HAP-1 (cell line): ENCODE data around the gene ELMO1.

ENCODE experiments used
- DNase-seq, 2 experiments: peaks; one replicate each; pipeline ENCODE4 v3.0.0-alpha.2; 2016 to 2020; ENCODE audit warnings: low spot score in 2 of 2
- H3K27me3 ChIP-seq: fragments of 250-450 bp; sonication (Bioruptor Pico); 2 replicates; pipeline ENCODE4 v1.5.1; 2020; ENCODE audit warnings: low read depth, mild to moderate bottlenecking, moderate library complexity
- H3K36me3 ChIP-seq: fragments of 250-450 bp; sonication (Bioruptor Pico); replicated peaks from 2 replicates; pipeline ENCODE4 v1.5.1; 2020; ENCODE audit warnings: mild to moderate bottlenecking
- H3K4me1 ChIP-seq: fragments of 250-450 bp; sonication (Bioruptor Pico); 2 replicates; pipeline ENCODE4 v1.5.1; 2020; ENCODE audit warnings: mild to moderate bottlenecking
- H3K4me3 ChIP-seq: fragments of 250-450 bp; sonication (Bioruptor Pico); 2 replicates; pipeline ENCODE4 v1.5.1; 2020; ENCODE audit warnings: mild to moderate bottlenecking, moderate library complexity
- H3K9me3 ChIP-seq: fragments of 250-450 bp; sonication (Bioruptor Pico); 2 replicates; pipeline ENCODE4 v1.5.1; 2020; ENCODE audit warnings: mild to moderate bottlenecking, moderate library complexity
- in situ Hi-C: fragments of 300-500 bp; cut with MboI; formaldehyde crosslinking; loops from 3 replicates; pipeline ENCODE4 v1.14.3; 2020; ENCODE audit warnings: low sequenced_read_pairs, inconsistent platforms, mixed read lengths

ELMO1 gene

DNA sequence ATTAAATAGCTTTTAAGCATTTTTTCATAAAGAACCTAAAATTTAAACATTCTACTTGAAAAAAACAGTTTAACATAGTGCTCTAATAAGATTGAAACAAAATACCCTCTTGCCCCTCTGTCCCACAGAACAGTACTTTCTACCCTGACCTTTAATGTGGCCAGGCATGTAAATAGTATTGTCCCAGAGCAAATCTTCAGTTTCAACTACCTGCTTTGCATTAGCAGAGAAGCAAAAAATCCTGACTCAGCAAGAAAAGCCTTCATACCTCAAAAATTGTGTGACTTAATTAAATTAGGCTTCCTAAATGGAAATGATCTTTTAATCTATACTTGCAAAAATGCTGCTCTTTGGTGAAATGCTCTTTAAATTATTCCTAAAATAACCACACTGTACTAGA lies 487.0 kb downstream of the ELMO1 start:
- in situ Hi-C loops: loop anchor here (25.0 kb wide), 1 partner anchor 474 kb away; no protein-coding TSS in a partner anchor
- H3K36me3 ChIP-seq: no peaks in the 10 kb centered on the region
- no peak overlapping the region for H3K4me3 ChIP-seq
- H3K27me3 ChIP-seq: no peaks in the 10 kb centered on the region
- no peaks in the 10 kb centered on the region for H3K4me1 ChIP-seq
- H3K9me3 ChIP-seq: no peaks in the 10 kb centered on the region
- no peak for DNase-seq

DNA sequence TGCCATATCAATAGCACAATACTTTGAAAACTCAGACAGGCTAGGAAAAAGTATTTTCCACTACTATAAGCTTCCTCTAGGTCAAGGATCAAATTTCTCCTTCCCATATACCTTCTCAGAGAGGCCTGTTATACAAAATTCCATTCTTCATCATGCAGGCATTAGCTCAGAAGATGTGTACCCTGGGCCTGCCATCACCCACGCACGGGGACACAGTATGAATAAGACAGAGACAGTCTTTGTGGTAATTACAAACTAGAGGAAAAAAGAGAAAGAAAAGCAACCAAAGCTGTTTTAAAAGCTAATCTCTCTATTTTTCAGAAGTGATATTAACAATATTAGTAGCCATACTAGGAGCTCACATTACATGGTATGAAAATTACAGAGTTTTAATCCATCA lies 487.6 kb downstream of the ELMO1 start:
- Histone ChIP-seq H3K27me3 (no peaks in the 10 kb centered on the region), H3K36me3 (no peaks in the 10 kb centered on the region), H3K4me1 (no peaks in the 10 kb centered on the region), H3K9me3 (no peaks in the 10 kb centered on the region), H3K4me3 (no peak overlapping the region)
- in situ Hi-C loops: loop anchor here (25.0 kb wide), 1 partner anchor 474 kb away; no protein-coding TSS in a partner anchor
- DNase-seq: no peak

DNA sequence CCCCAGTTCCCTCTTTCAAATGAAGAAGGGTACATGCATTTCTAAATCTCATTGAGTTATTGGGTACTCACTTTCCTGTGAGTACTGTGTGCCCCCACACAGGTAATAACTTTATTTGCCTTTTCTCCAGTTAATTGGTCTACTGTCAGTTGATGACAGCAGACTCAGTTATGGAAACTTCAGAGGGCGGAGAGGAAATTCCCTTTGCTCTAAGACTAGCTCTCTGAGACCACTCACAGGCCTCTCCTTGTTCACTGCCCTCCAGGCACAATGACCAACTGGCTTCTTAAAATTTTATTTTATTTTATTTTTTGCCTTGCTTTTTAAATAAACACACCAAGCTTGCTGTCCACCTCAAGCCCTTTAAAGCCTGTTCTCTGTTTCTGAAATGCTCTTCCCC lies 488.6 kb downstream of the ELMO1 start:
- no peaks in the 10 kb centered on the region for H3K27me3 ChIP-seq
- DNase-seq: no peak
- H3K4me1 ChIP-seq: no peaks in the 10 kb centered on the region
- no peak overlapping the region for H3K4me3 ChIP-seq
- H3K36me3 ChIP-seq: no peaks in the 10 kb centered on the region
- in situ Hi-C loops: loop anchor here (25.0 kb wide), 1 partner anchor 473 kb away; no protein-coding TSS in a partner anchor
- H3K9me3 ChIP-seq: no peaks in the 10 kb centered on the region

DNA sequence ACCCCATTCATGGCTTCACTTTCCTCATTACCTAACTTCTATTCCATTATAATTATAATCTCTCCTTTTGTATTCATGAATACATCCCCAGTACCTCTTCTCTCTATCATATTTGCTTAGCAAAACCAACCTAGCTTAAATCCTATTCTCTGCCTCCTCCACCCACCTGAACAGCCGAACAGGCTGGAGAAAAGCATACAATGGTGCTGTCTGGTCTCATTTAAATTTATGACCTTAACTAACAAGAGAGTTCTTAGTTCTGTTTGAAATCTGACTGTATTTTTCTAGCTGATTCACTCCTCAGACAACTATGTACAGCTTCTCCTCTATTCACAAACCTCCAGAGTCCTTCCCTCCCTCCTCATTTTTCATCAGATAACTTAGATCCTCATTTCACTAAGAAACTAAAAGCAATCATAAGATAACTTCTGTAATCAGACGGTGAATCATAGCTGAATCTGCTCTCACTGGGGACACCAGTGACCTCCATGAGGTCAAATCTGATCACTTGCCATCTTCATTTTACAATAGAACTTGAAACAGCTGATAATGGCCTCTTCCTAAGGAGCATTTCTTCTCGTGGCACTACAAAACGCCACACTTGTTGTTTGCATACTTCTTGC lies 490.4 kb downstream of the ELMO1 start:
- H3K9me3 ChIP-seq: no peaks in the 10 kb centered on the region
- H3K36me3 ChIP-seq: no peaks in the 10 kb centered on the region
- H3K4me1 ChIP-seq: no peaks in the 10 kb centered on the region
- in situ Hi-C loops: loop anchor here (25.0 kb wide), 1 partner anchor 471 kb away; no protein-coding TSS in a partner anchor
- H3K27me3 ChIP-seq: no peaks in the 10 kb centered on the region
- H3K4me3 ChIP-seq: no peak overlapping the region
- no peak for DNase-seq

DNA sequence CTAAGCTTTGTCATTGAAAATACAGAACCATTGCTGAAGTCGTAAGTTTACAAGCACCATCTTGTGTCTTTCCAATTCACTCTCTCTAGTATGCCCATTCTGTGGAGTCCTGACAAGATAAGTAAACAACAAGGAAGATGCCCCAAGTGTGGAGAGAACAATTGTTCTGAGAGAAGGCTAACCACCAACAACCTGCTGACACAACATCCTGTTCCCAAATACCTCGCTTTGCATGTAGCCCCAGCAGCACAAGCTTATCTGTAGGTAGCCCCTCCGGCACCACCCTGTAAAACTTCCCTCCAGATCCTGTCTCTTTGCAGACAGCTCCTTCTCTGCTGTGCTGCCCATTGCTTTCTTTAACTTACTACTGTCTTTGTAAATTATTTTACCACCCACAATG lies 491.0 kb downstream of the ELMO1 start:
- Histone ChIP-seq H3K4me3 (no peak overlapping the region), H3K27me3 (no peaks in the 10 kb centered on the region), H3K36me3 (no peaks in the 10 kb centered on the region), H3K9me3 (no peaks in the 10 kb centered on the region), H3K4me1 (no peaks in the 10 kb centered on the region)
- in situ Hi-C loops: loop anchor here (25.0 kb wide), 1 partner anchor 470 kb away; no protein-coding TSS in a partner anchor
- DNase-seq: no peak

DNA sequence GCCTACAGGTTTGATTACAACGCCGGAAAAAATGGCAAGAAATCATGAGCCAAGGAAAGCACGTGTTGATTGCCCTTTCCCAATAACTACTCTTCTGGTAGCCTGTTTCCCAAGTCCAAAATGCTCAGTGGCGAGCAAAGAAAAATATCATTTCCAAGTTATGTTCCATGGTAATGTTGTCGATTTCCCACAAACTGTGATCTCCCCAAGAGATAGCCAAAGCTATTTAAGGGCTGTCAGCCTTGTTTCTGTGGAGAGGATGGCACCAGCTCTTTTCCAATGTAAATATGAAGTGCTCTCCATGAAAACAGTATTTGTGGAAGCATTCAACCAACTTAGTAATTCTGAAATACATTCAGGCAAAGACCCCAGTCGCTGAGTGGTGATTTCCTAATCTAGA lies 491.9 kb downstream of the ELMO1 start:
- Histone ChIP-seq H3K4me1 (no peaks in the 10 kb centered on the region), H3K4me3 (no peak overlapping the region), H3K9me3 (no peaks in the 10 kb centered on the region), H3K27me3 (no peaks in the 10 kb centered on the region), H3K36me3 (no peaks in the 10 kb centered on the region)
- in situ Hi-C loops: loop anchor here (25.0 kb wide), 1 partner anchor 470 kb away; no protein-coding TSS in a partner anchor
- DNase-seq: no peak

DNA sequence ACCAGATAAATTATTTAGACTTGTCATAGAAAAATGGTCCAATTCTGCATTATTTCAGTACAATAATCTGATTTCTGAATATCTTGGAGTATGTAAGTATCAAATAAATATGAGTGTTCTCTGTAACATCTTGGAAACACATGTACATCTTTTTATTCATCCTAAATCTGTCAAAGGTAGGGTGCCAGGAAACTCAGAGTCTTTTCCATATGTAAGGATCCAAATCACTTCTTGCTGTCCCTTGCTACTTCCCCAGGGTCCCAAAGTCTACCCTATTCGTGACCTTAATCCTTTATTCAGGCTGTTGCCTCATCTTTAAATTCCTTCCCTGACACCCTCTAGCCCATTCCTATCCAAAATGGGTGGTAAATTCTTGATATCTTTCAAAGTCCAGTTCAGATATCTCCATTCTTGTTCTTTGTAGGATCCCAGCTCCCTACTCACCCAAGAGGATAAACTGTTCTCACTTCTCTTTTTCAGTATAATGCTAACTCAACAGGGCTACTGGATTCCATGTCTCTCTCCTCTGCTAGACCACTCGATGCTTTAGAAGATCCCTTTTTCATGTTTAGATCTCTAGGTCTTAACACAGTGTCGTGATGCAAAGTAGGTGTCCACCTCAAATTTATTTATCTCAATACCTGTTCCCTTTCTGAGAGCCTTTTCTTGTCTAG lies 493.1 kb downstream of the ELMO1 start:
- DNase-seq: no peak
- no peaks in the 10 kb centered on the region for H3K27me3 ChIP-seq
- H3K4me1 ChIP-seq: no peaks in the 10 kb centered on the region
- no peak overlapping the region for H3K4me3 ChIP-seq
- in situ Hi-C loops: loop anchor here (25.0 kb wide), 1 partner anchor 468 kb away; no protein-coding TSS in a partner anchor
- H3K9me3 ChIP-seq: no peaks in the 10 kb centered on the region
- H3K36me3 ChIP-seq: no peaks in the 10 kb centered on the region

DNA sequence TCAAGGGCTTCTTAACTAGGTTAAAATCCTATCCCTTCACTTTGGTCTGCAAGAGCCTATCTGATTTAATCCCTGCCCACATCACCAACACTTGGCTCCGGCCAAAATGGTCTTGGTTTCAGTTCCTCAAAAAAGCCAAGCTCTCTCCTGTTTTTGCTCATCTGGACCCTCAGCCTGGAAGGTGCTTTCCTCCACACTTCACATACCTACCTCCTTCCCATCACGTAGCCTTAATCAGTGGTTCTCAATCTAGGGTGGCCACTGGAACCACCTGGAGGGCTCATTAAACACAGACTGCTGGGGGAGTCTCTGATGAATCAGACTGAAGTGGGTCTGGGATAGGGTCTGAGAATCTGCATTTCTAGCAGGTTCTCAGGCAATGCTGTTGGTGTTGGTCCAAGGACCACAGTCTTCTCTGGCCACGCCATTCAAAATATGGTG lies 497.4 kb downstream of the ELMO1 start:
- no peaks in the 10 kb centered on the region for H3K36me3 ChIP-seq
- H3K4me1 ChIP-seq: no peaks in the 10 kb centered on the region
- in situ Hi-C loops: loop anchor here (25.0 kb wide), 1 partner anchor 464 kb away; no protein-coding TSS in a partner anchor
- H3K9me3 ChIP-seq: no peaks in the 10 kb centered on the region
- no peaks in the 10 kb centered on the region for H3K27me3 ChIP-seq
- DNase-seq: no peak
- H3K4me3 ChIP-seq: no peak overlapping the region

DNA sequence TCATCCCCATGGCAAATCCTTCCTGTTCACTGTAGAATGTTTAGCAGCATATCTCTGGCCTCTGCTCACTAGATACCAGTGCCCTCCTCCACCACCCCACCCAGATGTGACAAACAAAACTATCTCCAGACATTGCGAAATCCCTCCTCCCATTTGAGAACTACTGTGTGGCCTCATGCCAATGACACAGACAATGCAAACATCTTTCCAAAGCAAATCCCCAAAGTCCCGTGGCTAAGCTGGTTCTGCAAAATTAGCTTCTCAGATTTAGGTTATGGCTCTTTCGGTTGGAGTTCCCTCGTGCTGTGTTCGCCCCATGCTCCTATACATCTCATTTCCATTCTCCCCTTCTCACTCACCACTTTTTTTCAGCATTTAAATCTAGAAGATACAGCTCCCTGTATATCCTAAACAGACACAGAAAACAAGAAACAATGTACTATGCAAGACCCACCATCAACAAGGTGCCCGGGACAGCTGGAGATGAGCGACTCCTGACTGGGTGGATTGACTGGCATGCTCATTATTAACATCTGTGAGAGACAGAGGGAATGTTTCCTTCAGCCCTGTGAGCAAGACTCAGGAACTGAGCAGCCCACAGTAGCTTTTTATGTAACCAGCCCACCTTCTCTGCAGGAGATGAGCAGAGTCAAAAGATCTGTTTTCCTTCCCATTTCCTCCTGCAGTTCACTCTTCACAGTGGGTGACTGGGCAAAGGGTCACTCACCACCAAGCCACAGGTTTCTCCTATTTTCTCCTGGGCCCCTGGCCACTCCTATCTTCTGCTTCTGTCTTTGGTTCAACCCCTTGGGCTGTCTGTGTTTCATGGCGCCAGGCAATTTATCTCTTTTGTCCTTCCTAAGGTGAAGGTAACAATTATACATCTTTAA lies 498.7 kb downstream of the ELMO1 start:
- Histone ChIP-seq H3K4me3 (no peak overlapping the region), H3K9me3 (no peaks in the 10 kb centered on the region), H3K4me1 (no peaks in the 10 kb centered on the region), H3K27me3 (no peaks in the 10 kb centered on the region), H3K36me3 (no peaks in the 10 kb centered on the region)
- in situ Hi-C loops: loop anchor here (25.0 kb wide), 1 partner anchor 463 kb away; no protein-coding TSS in a partner anchor
- no peak for DNase-seq

DNA sequence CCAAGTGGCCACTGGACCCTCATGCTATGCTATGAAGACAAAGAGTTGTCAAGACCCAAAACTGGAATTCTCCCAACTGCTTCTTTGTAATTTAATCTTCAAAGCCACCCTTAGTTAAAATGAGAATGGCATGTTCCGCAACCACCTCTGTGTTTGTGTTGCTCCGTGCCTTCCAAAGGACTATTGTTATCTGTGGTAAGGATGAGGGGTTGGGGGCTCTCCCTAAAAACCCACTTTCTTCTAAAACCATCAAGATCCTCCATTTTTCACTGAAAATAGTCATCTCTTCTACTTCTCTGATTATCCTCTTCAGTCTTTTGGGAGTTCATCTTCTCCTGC lies 502.3 kb downstream of the ELMO1 start:
- Histone ChIP-seq H3K36me3 (no peaks in the 10 kb centered on the region), H3K4me1 (no peaks in the 10 kb centered on the region), H3K4me3 (no peak overlapping the region), H3K27me3 (no peaks in the 10 kb centered on the region), H3K9me3 (no peaks in the 10 kb centered on the region; the same call in 1 of the 2 replicates)
- no peak for DNase-seq
- in situ Hi-C loops: no loop called here

DNA sequence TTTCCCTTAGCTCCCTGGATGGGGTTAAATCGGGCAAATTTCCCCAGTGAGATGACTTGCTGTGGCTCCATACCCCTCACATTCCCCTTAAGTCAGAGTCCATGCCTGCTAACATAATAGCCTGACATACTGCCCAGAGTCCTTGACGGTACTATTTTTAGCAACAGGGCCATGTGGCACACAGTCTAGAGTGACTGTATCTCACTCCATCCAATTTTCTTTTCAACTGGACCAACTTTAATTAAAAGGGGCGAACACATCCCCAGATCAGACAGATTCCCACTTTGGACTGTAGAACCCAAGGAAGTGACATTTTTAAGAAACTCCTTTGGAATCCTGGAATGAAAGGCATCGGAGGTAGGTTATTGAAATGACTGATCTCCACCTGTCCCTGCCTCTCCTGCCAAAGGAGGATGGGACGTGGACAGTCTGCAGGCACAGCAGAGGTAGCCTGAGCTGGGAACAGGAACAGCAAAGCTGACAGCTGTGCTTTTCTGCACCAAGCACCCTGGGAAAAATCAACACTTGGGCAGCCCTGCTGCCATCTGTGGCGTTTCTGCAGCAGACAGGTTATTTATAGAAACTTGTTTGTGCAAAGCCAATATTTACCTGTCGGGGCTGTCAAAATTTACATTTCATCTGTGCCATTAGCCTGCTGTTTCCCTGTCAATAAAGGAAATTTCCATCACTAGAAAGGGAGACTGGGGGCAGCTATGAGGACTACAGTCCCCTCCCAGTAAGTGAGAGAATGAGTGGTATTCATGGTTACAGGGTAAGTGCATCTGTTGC lies 502.9 kb downstream of the ELMO1 start:
- no peaks in the 10 kb centered on the region for H3K4me1 ChIP-seq
- H3K4me3 ChIP-seq: no peak overlapping the region
- in situ Hi-C loops: no loop called here
- H3K36me3 ChIP-seq: no peaks in the 10 kb centered on the region
- H3K9me3 ChIP-seq: no peaks in the 10 kb centered on the region; the same call in 1 of the 2 replicates
- DNase-seq: no peak
- H3K27me3 ChIP-seq: no peaks in the 10 kb centered on the region

DNA sequence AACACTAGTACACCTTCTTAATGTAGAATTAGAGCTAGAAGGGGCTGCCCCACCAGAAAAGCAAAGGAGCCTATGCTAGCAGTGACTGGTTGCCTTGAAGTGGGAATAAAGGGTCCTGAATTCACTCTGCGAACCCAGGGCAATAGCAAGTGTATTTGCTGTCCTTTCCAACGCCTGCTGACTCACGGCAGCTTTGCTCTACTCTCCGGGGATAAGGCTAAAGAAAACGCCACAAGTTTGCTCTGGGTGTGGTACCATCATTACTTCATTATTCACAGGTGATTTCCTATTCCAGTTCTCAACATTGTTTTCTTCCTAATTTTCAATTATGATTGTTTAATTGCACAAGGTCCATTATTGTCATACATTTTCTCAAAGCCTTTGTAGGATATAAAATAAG lies 503.8 kb downstream of the ELMO1 start:
- Histone ChIP-seq H3K36me3 (no peaks in the 10 kb centered on the region), H3K4me1 (no peaks in the 10 kb centered on the region), H3K9me3 (no peaks in the 10 kb centered on the region; the same call in 1 of the 2 replicates), H3K4me3 (no peak overlapping the region), H3K27me3 (no peaks in the 10 kb centered on the region)
- no peak for DNase-seq
- in situ Hi-C loops: no loop called here
